Pulmonary artery endothelial cell (primary cell): ENCODE measurements around the gene MEIOSIN. TPM values are rescaled to one million over a fixed set of nuclear protein-coding genes. Genes with fewer than 3 reads are reported as not detected.
"Not testable (repeated sequence)": the region's sequence is repeated elsewhere in the genome, so short reads cannot be mapped to it uniquely, and the experiment has no call there.

Experiments
- DNase-seq: peaks from one replicate; pipeline ENCODE4 v3.0.0-alpha.2; 2011; ENCODE audit warnings: low read depth, low spot score
- total RNA-seq: library from RNA; depleted of rRNA; stranded (reverse); fragments of >200 nt; gene quantifications from 2 replicates; pipeline ENCODE4 v1.2.3, GENCODE V29; 2014

The MEIOSIN gene
- total RNA-seq, 1 donor from 2014 or later = not detected

DNA sequence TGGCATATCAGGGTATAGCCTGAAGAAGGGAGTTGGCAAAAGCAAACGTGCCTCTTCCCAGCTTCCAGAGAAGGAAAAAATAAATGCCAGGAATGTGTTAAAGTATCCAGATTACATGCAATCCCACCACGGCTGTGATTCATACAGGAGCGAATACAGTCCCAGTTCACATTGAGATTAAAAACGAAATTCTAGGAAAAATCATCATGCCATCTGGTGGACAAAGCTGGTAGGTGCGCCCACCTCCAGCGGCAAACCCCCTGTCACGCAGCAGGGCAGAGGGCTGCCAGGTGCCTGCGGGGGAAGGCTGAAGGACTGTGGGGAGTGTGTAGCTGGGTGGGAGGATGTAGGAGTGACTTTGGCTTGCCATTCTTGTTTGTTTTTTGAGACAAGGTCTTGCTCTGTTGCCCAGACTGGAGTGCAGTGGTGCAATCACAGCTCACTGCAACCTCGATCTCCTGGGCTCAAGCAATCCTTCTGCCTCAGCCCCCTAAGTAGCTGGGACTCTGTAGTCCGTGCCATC, 65.8 kb downstream of the MEIOSIN start:
- DNase-seq = no peak

DNA sequence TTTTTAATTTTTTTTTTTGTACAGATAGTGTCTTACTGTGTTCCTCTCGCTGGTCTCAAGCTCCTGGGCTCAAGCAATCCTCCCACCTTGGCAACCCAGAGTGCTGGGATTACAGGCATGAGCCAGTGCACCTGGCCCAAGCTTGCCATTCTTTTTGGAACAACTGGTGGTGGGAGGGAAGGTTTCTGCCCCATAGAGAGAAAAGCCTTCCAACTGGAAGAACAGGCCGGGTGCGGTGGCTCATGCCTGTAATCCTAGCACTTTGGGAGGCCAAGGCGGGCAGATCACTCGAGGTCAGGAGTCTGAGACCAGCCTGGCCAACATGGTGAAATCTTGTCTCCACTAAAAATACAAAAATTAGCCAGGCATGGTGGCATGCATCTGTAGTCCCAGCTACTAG, 66.3 kb downstream of the MEIOSIN start:
- not testable (repeated sequence) for DNase-seq

DNA sequence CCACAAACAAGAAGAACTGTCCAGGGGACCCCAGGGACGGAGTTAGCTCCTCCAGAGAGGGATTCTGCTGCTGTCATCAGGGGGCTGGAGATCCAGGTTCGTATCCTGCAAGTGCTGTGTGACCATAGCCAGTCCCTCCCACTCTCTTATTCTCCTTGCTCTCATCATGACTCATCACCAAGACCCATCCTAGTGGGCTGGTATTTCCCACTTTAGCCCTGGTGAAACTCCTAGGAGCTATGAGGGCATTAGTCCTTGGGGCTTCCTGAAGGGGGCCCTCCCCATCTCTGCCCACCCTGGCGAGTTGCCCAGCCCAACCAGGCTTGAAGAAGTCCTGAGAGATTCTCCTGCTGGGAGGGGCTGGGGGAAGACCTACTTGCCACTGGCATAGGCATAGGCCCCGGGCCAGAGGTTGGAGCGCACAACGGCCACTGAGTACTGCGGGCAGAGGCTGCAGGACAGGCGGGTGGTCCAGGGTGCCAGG, 66.9 kb downstream of the MEIOSIN start:
- DNase-seq = no peak

GRCh38 chr19:45801603-45802175, 68.5 kb downstream of the MEIOSIN start:
- DNase-seq = no peak

DNA sequence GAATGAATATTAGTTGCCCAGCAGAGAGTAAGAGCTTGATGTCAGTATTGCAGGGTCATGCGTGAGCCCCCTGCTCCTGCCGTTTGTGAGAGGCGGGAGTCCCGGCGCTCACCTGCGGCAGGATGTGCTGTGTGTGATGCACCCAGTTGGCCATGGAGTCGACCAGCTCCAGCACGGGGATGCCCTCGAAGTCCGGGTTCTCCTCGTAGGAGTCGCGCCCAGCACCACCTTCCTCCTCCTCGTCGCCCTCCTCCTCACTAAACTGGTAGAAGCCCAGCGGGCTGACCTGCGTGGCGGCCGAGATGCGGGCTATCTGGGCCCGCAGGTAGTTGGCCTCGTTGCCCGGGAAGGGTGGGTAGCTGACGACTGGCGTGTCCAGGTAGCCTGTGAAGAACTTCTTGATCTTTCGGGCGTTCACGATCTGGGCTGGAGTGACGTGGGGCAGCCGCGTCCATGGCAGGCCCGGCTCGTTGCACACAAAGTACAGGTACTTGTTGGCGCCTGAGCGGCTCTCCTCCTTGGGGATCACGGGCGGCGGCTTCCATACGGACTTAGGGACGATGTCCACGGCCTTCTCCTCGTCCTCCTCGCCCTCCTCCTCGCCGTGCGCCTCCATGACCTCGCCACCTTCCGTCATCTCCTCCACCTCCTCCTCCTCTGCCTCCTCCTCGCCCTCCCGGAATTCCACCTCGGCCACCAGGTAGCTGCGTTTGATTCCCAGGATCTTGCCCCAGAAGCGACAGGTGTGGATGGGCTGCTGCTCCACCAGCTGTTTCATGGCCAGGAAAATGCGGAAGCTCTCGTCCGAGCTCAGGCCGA, 71.1 kb downstream of the MEIOSIN start:
- DNase-seq = no peak

GRCh38 chr19:45804959-45805230, 71.7 kb downstream of the MEIOSIN start:
- no peak for DNase-seq

DNA sequence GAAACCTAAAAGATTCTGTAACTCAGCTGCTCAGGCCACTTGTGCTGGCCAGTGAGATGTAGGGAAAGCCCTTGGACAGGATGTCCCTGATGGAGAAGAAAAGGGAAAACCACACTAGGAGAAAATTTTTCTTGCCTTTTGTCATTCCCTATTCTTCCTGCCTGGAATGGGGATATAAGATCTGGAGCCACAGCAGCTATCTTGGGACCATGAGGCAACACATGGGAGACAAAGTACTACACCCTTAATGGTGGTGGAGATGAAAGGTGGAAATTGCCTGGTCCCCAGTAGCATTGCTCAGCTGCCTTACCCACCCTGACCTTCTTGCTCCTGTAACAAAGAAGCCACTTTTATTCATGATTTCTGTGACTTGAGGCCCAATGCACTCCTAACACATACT, 72.5 kb downstream of the MEIOSIN start:
- no peak for DNase-seq

GRCh38 chr19:45809643-45810159, 76.5 kb downstream of the MEIOSIN start:
- DNase-seq = no peak

GRCh38 chr19:45812297-45812696, 79.1 kb downstream of the MEIOSIN start:
- DNase-seq = no peak

Other genes with a start within 250 kb of the MEIOSIN start
- 4.1 and 8.7 TPM in 2 replicates for gene RTN2, start 236.4 kb upstream of the MEIOSIN start, total RNA-seq
- gene PPM1N, start 235.0 kb upstream of the MEIOSIN start, total RNA-seq = 0.92 and 3.0 TPM in 2 replicates
- 140 and 189 TPM in 2 replicates for gene VASP, start 226.0 kb upstream of the MEIOSIN start, total RNA-seq
- 6.0 and 9.7 TPM in 2 replicates for gene OPA3, start 148.6 kb upstream of the MEIOSIN start, total RNA-seq
- gene GPR4, start 131.2 kb upstream of the MEIOSIN start, total RNA-seq = 4.0 and 5.7 TPM in 2 replicates
- 22.2 and 35.6 TPM in 2 replicates for gene EML2, start 94.0 kb upstream of the MEIOSIN start, total RNA-seq
- gene GIPR, start 65.2 kb upstream of the MEIOSIN start, total RNA-seq = under 0.01 TPM in 1 of 2 replicates, not detected in the other
- 324 and 581 TPM in 2 replicates for gene SNRPD2, start 41.5 kb upstream of the MEIOSIN start, total RNA-seq
- 18.7 and 23.3 TPM in 2 replicates for gene QPCTL, start 40.8 kb upstream of the MEIOSIN start, total RNA-seq
- gene FBXO46, start 2.5 kb upstream of the MEIOSIN start, total RNA-seq = 5.3 and 6.5 TPM in 2 replicates
- 3.4 and 5.6 TPM in 2 replicates for gene SIX5, start 35.8 kb downstream of the MEIOSIN start, total RNA-seq
- gene DMPK, start 49.1 kb downstream of the MEIOSIN start, total RNA-seq = 6.0 and 9.0 TPM in 2 replicates
- gene DMWD, start 59.4 kb downstream of the MEIOSIN start, total RNA-seq = 27.2 and 37.3 TPM in 2 replicates
- 0.04 and 0.07 TPM in 2 replicates for gene RSPH6A, start 81.9 kb downstream of the MEIOSIN start, total RNA-seq
- 34.1 and 43.3 TPM in 2 replicates for gene SYMPK, start 129.7 kb downstream of the MEIOSIN start, total RNA-seq
- not detected in 2 replicates for gene FOXA3, start 130.9 kb downstream of the MEIOSIN start, total RNA-seq
- gene IRF2BP1, start 152.7 kb downstream of the MEIOSIN start, total RNA-seq = 23.1 and 24.3 TPM in 2 replicates
- 0.79 and 1.4 TPM in 2 replicates for gene MYPOP, start 169.2 kb downstream of the MEIOSIN start, total RNA-seq
- gene NANOS2, start 181.3 kb downstream of the MEIOSIN start, total RNA-seq = not detected in 2 replicates
- gene NOVA2, start 240.4 kb downstream of the MEIOSIN start, total RNA-seq = 3.4 and 4.0 TPM in 2 replicates